ENCODE data around the gene GALNS. TPM values are rescaled to one million over a fixed set of nuclear protein-coding genes. Genes with fewer than 3 reads are reported as not detected.
"Not testable (repeated sequence)": the region's sequence is repeated elsewhere in the genome, so short reads cannot be mapped to it uniquely, and the experiment has no call there.

Gene GALNS
- total RNA-seq, 1 experiment from 2014 or later, result 15.3 TPM

GRCh38 chr16:88780142-88781062 lies 76.3 kb downstream of the GALNS start:
- no peak for DNase-seq (ENCODE audit: low read depth in 1 of 2, low spot score in 2 of 2)
- peak overlapping the region; percentile 36 for H3K27ac ChIP-seq

GRCh38 chr16:88779406-88780141 lies 77.2 kb downstream of the GALNS start:
- Histone ChIP-seq H3K27ac (peak overlapping the region; percentile 36; the same call in 1 of the 2 replicates), H3K4me1 (replicated peaks) (peaks cover 56% of the 10 kb centered on the region), H3K4me3 (no peak overlapping the region), H3K27me3 (replicated peaks) (no peaks in the 10 kb centered on the region), H3K9me3 (replicated peaks) (no peaks in the 10 kb centered on the region), H3K36me3 (peaks cover 84% of the 10 kb centered on the region)
- no peak for DNase-seq (ENCODE audit: low read depth in 1 of 2, low spot score in 2 of 2)

More at GRCh38 chr16:88780142-88781062, 76.3 kb downstream of the GALNS start:
- H3K9me3 ChIP-seq (replicated peaks), result no peaks in the 10 kb centered on the region
- no peak overlapping the region for H3K4me3 ChIP-seq
- peaks cover 82% of the 10 kb centered on the region for H3K36me3 ChIP-seq
- no peaks in the 10 kb centered on the region for H3K27me3 ChIP-seq (replicated peaks)
- H3K4me1 ChIP-seq (replicated peaks), result peaks cover 50% of the 10 kb centered on the region

GRCh38 chr16:88778541-88779065 lies 78.1 kb downstream of the GALNS start:
- no peak for DNase-seq (ENCODE audit: low read depth in 1 of 2, low spot score in 2 of 2)
- no peaks in the 10 kb centered on the region for H3K27me3 ChIP-seq (replicated peaks)
- no peak overlapping the region for H3K27ac ChIP-seq
- H3K36me3 ChIP-seq, result peaks cover 76% of the 10 kb centered on the region
- H3K4me1 ChIP-seq (replicated peaks), result peaks cover 61% of the 10 kb centered on the region
- H3K4me3 ChIP-seq, result no peak overlapping the region
- no peaks in the 10 kb centered on the region for H3K9me3 ChIP-seq (replicated peaks)

- no peak overlapping the region for H3K4me3 ChIP-seq
- peaks cover 73% of the 10 kb centered on the region for H3K36me3 ChIP-seq
- H3K4me1 ChIP-seq (replicated peaks), result peaks cover 61% of the 10 kb centered on the region
- H3K27ac ChIP-seq, result no peak overlapping the region
- no peaks in the 10 kb centered on the region for H3K27me3 ChIP-seq (replicated peaks)
- no peak for DNase-seq (ENCODE audit: low read depth in 1 of 2, low spot score in 2 of 2)
- H3K9me3 ChIP-seq (replicated peaks), result no peaks in the 10 kb centered on the region
These were observed 78.5 kb downstream of the GALNS start for GRCh38 chr16:88778271-88778525.

- H3K9me3 ChIP-seq (replicated peaks), result no peaks in the 10 kb centered on the region
- no peak for DNase-seq (ENCODE audit: low read depth in 1 of 2, low spot score in 2 of 2)
- peaks cover 73% of the 10 kb centered on the region for H3K36me3 ChIP-seq
- no peaks in the 10 kb centered on the region for H3K27me3 ChIP-seq (replicated peaks)
- peaks cover 61% of the 10 kb centered on the region for H3K4me1 ChIP-seq (replicated peaks)
- H3K4me3 ChIP-seq, result no peak overlapping the region
- H3K27ac ChIP-seq, result no peak overlapping the region
These were observed 79.1 kb downstream of the GALNS start for GRCh38 chr16:88777471-88778270.

- H3K27me3 ChIP-seq (replicated peaks), result no peaks in the 10 kb centered on the region
- H3K4me1 ChIP-seq (replicated peaks), result peaks cover 55% of the 10 kb centered on the region
- no peaks in the 10 kb centered on the region for H3K9me3 ChIP-seq (replicated peaks)
- H3K27ac ChIP-seq, result no peak overlapping the region
- peaks cover 59% of the 10 kb centered on the region for H3K36me3 ChIP-seq
- H3K4me3 ChIP-seq, result no peak overlapping the region
- no peak for DNase-seq (ENCODE audit: low read depth in 1 of 2, low spot score in 2 of 2)
These were observed 80.9 kb downstream of the GALNS start for GRCh38 chr16:88775825-88776224.

GRCh38 chr16:88774544-88775393 lies 82.0 kb downstream of the GALNS start:
- no peaks in the 10 kb centered on the region for H3K27me3 ChIP-seq (replicated peaks)
- peaks cover 55% of the 10 kb centered on the region for H3K36me3 ChIP-seq
- peaks cover 55% of the 10 kb centered on the region for H3K4me1 ChIP-seq (replicated peaks)
- peak overlapping the region; percentile 26; the same call in 1 of the 2 replicates for H3K27ac ChIP-seq
- H3K4me3 ChIP-seq, result no peak overlapping the region
- H3K9me3 ChIP-seq (replicated peaks), result no peaks in the 10 kb centered on the region
- no peak for DNase-seq (ENCODE audit: low read depth in 1 of 2, low spot score in 2 of 2)

GRCh38 chr16:88773812-88774291 lies 82.9 kb downstream of the GALNS start:
- peak; percentile 94 to 99 for DNase-seq (ENCODE audit: low read depth in 1 of 2, low spot score in 2 of 2)
- Histone ChIP-seq H3K4me1 (replicated peaks) (peaks cover 60% of the 10 kb centered on the region), H3K9me3 (replicated peaks) (no peaks in the 10 kb centered on the region), H3K27me3 (replicated peaks) (no peaks in the 10 kb centered on the region), H3K27ac (peak overlapping the region; percentile 76; the same call in 1 of the 2 replicates), H3K36me3 (peaks cover 52% of the 10 kb centered on the region), H3K4me3 (peak overlapping the region; percentile 28)

GRCh38 chr16:88772871-88773811 lies 83.6 kb downstream of the GALNS start:
- DNase-seq (ENCODE audit: low read depth in 1 of 2, low spot score in 2 of 2), result peak; percentile 90 to 97
- H3K27ac ChIP-seq, result peak overlapping the region; percentile 76
- H3K9me3 ChIP-seq (replicated peaks), result no peaks in the 10 kb centered on the region
- peak overlapping the region; percentile 28 for H3K4me3 ChIP-seq
- no peaks in the 10 kb centered on the region for H3K27me3 ChIP-seq (replicated peaks)
- peaks cover 53% of the 10 kb centered on the region for H3K36me3 ChIP-seq
- peaks cover 67% of the 10 kb centered on the region for H3K4me1 ChIP-seq (replicated peaks)

- not testable (repeated sequence) for H3K9me3 ChIP-seq (replicated peaks); DNase-seq (ENCODE audit: low read depth in 1 of 2, low spot score in 2 of 2); H3K27ac ChIP-seq; H3K4me3 ChIP-seq; H3K27me3 ChIP-seq (replicated peaks)
- H3K4me1 ChIP-seq (replicated peaks), result peaks cover 79% of the 10 kb centered on the region
- H3K36me3 ChIP-seq, result peaks cover 54% of the 10 kb centered on the region
These were observed 85.0 kb downstream of the GALNS start for GRCh38 chr16:88771781-88772180.

GRCh38 chr16:88771294-88771772 lies 85.4 kb downstream of the GALNS start:
- H3K36me3 ChIP-seq, result peaks cover 54% of the 10 kb centered on the region
- no peaks in the 10 kb centered on the region for H3K9me3 ChIP-seq (replicated peaks)
- peak overlapping the region; percentile 38 for H3K27ac ChIP-seq
- peaks cover 79% of the 10 kb centered on the region for H3K4me1 ChIP-seq (replicated peaks)
- no peak for DNase-seq (ENCODE audit: low read depth in 1 of 2, low spot score in 2 of 2)
- H3K4me3 ChIP-seq, result peak overlapping the region; percentile 13; the same call in 1 of the 2 replicates
- no peaks in the 10 kb centered on the region for H3K27me3 ChIP-seq (replicated peaks)

All from SJSA1 (cell line).